Neural cell (in vitro differentiated cells): Measurements from ENCODE around the gene PRAME. TPM values are rescaled to one million over a fixed set of nuclear protein-coding genes. Genes with fewer than 3 reads are reported as not detected.
"Not testable (repeated sequence)": the region's sequence is repeated elsewhere in the genome, so short reads cannot be mapped to it uniquely, and the experiment has no call there.

Experiments
- H2AFZ ChIP-seq: fragments of 200-600, 300-800 bp; sonication (generic), shearing (Covaris generic); 2 replicates; pipeline ENCODE4 v1.6.0; 2014; ENCODE audit warnings: low read depth, mild to moderate bottlenecking, antibody characterized with exemption, low read length, moderate library complexity
- H3F3A ChIP-seq: fragments of 200-600 bp; shearing (Covaris generic); 2 replicates; pipeline ENCODE4 v1.6.1; 2016; ENCODE audit warnings: mild to moderate bottlenecking, moderate library complexity, mixed read lengths, antibody characterized with exemption, low read length; ENCODE audit not compliant: insufficient read depth, poor library complexity, severe bottlenecking
- H3K27ac ChIP-seq: fragments of 200-600, 300-800 bp; sonication (generic), shearing (Covaris generic); 2 replicates; pipeline ENCODE4 v1.5.1; 2014; ENCODE audit warnings: mild to moderate bottlenecking, low read length, moderate library complexity
- H3K27me3 ChIP-seq: fragments of 300-800, 200-600 bp; sonication (generic), shearing (Covaris generic); 2 replicates; pipeline ENCODE4 v1.6.0; 2014; ENCODE audit warnings: mild to moderate bottlenecking, low read depth, low read length, moderate library complexity; ENCODE audit not compliant: insufficient read depth
- H3K36me3 ChIP-seq: fragments of 300-800, 200-600 bp; sonication (generic), shearing (Covaris generic); 2 replicates; pipeline ENCODE4 v1.5.1; 2014; ENCODE audit warnings: mild to moderate bottlenecking, antibody characterized with exemption, low read length, moderate library complexity; ENCODE audit not compliant: insufficient read depth
- H3K4me2 ChIP-seq: fragments of 300-800, 200-600 bp; sonication (generic), shearing (Covaris generic); 2 replicates; pipeline ENCODE4 v1.6.0; 2014; ENCODE audit warnings: mild to moderate bottlenecking, low read length
- H3K4me3 ChIP-seq: fragments of 300-800, 200-600 bp; sonication (generic), shearing (Covaris generic); 2 replicates; pipeline ENCODE4 v1.5.1; 2014; ENCODE audit warnings: mild to moderate bottlenecking, low read length, moderate library complexity
- H3K79me2 ChIP-seq: fragments of 200-600 bp; shearing (Covaris generic); replicated peaks from 2 replicates; pipeline ENCODE4 v1.6.0; 2014; ENCODE audit warnings: mild to moderate bottlenecking, low read length, moderate library complexity; ENCODE audit not compliant: insufficient read depth
- H3K9ac ChIP-seq: fragments of 300-800, 200-600 bp; sonication (generic), shearing (Covaris generic); 2 replicates; pipeline ENCODE4 v1.6.1; 2016; ENCODE audit warnings: mild to moderate bottlenecking, low read length, mixed read lengths
- H3K9me2 ChIP-seq: fragments of 200-600 bp; shearing (Covaris generic); 2 replicates; pipeline ENCODE4 v1.6.1; 2016; ENCODE audit warnings: mild to moderate bottlenecking, low read length, mixed read lengths; ENCODE audit not compliant: insufficient read depth
- H3K9me3 ChIP-seq: fragments of 200-600, 300-800 bp; sonication (generic), shearing (Covaris generic); 2 replicates; pipeline ENCODE4 v1.6.1; 2016; ENCODE audit warnings: mild to moderate bottlenecking, mixed run types, low read length, moderate library complexity, mixed read lengths
- H4K20me1 ChIP-seq: fragments of 200-600 bp; shearing (Covaris generic); 2 replicates; pipeline ENCODE4 v1.6.1; 2016; ENCODE audit warnings: mild to moderate bottlenecking, mixed run types; ENCODE audit not compliant: insufficient read depth
- EP300 ChIP-seq: fragments of 450-650 bp; conservative IDR thresholded peaks from 2 replicates; pipeline ENCODE4 v1.6.1; 2014; ENCODE audit warnings: antibody characterized with exemption, mild to moderate bottlenecking, moderate library complexity; ENCODE audit not compliant: poor library complexity, severe bottlenecking
- EZH2 ChIP-seq: fragments of 200-600, 300-800 bp; shearing (Covaris generic), sonication (generic); IDR thresholded peaks from 2 replicates; pipeline ENCODE4 v1.6.1; 2014; ENCODE audit warnings: antibody characterized with exemption, low read length, borderline replicate concordance, mild to moderate bottlenecking; ENCODE audit not compliant: insufficient read depth, poor library complexity, severe bottlenecking
- MXI1 ChIP-seq: fragments of 450-650 bp; conservative IDR thresholded peaks from 2 replicates; pipeline ENCODE4 v1.6.1; 2014; ENCODE audit warnings: antibody characterized with exemption, mild to moderate bottlenecking; ENCODE audit not compliant: poor library complexity, severe bottlenecking
- POLR2AphosphoS5 ChIP-seq: IDR thresholded peaks from 2 replicates; pipeline ENCODE4 v1.6.1; 2012
- RAD21 ChIP-seq: fragments of 450-650 bp; conservative IDR thresholded peaks from 2 replicates; pipeline ENCODE4 v1.6.1; 2014; ENCODE audit warnings: antibody characterized with exemption, mild to moderate bottlenecking, moderate library complexity
- SMC3 ChIP-seq: fragments of 450-650 bp; conservative IDR thresholded peaks from 2 replicates; pipeline ENCODE4 v1.6.1; 2014; ENCODE audit warnings: antibody characterized with exemption, mild to moderate bottlenecking, moderate library complexity; ENCODE audit not compliant: poor library complexity
- TAF1 ChIP-seq: IDR thresholded peaks from 2 replicates; pipeline ENCODE4 v1.6.1; 2012; ENCODE audit warnings: low read depth
- polyA plus RNA-seq: library from polyadenylated mRNA; depleted of rRNA; stranded (reverse); fragments of >200 nt; gene quantifications from 2 replicates; pipeline ENCODE4 v1.2.3, GENCODE V29; 2014
- TF ChIP-seq, protein P1 (sequence below): IDR thresholded peaks from 2 replicates; pipeline ENCODE4 v1.6.1; 2012; ENCODE audit warnings: borderline replicate concordance
- TF ChIP-seq, protein P2 (sequence below): fragments of 450-650 bp; IDR thresholded peaks from 2 replicates; pipeline ENCODE4 v1.5.1; 2014; ENCODE audit warnings: antibody characterized with exemption, mild to moderate bottlenecking, moderate library complexity; ENCODE audit not compliant: poor library complexity, severe bottlenecking

Gene PRAME
- polyA plus RNA-seq, 1 donor from 2014 or later, result not detected

DNA sequence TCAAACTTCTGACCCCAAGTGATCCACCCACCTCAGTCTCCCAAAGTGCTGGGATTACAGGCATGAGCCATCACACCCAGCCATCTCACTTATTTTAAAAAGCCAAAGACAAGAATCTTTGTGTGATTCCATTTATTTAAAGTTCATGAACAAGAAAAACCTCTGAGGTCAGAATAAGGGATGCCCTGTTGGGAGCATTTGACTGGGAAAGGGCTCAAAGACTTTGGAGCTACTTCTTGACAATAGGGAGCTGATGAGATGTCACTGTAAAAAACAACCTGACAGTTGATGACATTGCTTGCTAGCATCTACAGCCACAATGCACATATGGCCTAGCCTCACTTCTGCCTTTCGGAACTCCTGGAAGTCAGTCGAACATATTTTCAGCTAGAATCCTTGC, 45.4 kb downstream of the PRAME start:
- no peaks in the 10 kb centered on the region for H3K79me2 ChIP-seq
- H3K27ac ChIP-seq, result no peak overlapping the region
- no peak overlapping the region for H2AFZ ChIP-seq
- H3K4me2 ChIP-seq, result no peak overlapping the region
- no peaks in the 10 kb centered on the region for H3K9me3 ChIP-seq
- H3F3A ChIP-seq, result no peaks in the 10 kb centered on the region
- H4K20me1 ChIP-seq, result no peaks in the 10 kb centered on the region
- no peak overlapping the region for H3K9ac ChIP-seq
- no peaks in the 10 kb centered on the region for H3K36me3 ChIP-seq
- no peak overlapping the region for H3K4me3 ChIP-seq
- TF ChIP-seq, protein P1, sequence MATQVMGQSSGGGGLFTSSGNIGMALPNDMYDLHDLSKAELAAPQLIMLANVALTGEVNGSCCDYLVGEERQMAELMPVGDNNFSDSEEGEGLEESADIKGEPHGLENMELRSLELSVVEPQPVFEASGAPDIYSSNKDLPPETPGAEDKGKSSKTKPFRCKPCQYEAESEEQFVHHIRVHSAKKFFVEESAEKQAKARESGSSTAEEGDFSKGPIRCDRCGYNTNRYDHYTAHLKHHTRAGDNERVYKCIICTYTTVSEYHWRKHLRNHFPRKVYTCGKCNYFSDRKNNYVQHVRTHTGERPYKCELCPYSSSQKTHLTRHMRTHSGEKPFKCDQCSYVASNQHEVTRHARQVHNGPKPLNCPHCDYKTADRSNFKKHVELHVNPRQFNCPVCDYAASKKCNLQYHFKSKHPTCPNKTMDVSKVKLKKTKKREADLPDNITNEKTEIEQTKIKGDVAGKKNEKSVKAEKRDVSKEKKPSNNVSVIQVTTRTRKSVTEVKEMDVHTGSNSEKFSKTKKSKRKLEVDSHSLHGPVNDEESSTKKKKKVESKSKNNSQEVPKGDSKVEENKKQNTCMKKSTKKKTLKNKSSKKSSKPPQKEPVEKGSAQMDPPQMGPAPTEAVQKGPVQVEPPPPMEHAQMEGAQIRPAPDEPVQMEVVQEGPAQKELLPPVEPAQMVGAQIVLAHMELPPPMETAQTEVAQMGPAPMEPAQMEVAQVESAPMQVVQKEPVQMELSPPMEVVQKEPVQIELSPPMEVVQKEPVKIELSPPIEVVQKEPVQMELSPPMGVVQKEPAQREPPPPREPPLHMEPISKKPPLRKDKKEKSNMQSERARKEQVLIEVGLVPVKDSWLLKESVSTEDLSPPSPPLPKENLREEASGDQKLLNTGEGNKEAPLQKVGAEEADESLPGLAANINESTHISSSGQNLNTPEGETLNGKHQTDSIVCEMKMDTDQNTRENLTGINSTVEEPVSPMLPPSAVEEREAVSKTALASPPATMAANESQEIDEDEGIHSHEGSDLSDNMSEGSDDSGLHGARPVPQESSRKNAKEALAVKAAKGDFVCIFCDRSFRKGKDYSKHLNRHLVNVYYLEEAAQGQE, result no peak
- TF ChIP-seq MXI1 (no peak), EZH2 (no peak)
- no peaks in the 10 kb centered on the region for H3K9me2 ChIP-seq
- H3K27me3 ChIP-seq, result no peaks in the 10 kb centered on the region

DNA sequence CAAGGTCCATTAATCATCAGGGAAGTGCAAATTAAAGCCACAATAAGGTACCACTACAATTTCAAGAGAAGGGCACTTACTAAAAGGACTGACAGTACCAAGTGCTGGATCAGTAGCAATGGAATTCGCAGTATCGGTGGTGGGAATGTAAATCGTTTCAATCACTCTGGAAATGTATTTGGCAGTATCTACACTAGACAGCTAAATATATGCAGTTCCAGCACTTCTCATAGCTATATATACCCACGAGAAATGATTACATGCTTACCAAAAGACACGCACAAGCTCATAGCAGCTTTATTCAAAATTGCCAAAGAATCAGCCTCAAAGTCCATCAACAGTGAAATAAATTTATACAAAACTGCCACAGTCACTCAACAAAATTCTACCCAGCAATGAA, 46.1 kb downstream of the PRAME start:
- H2AFZ ChIP-seq, result no peak overlapping the region
- peaks cover 2% of the 10 kb centered on the region for H3K79me2 ChIP-seq
- H3K9ac ChIP-seq, result no peak overlapping the region
- H3K36me3 ChIP-seq, result no peaks in the 10 kb centered on the region
- H3K9me2 ChIP-seq, result no peaks in the 10 kb centered on the region
- TF ChIP-seq, protein P1, result no peak
- TF ChIP-seq EZH2, result no peak
- no peak for TF ChIP-seq SMC3
- TF ChIP-seq, protein P2, sequence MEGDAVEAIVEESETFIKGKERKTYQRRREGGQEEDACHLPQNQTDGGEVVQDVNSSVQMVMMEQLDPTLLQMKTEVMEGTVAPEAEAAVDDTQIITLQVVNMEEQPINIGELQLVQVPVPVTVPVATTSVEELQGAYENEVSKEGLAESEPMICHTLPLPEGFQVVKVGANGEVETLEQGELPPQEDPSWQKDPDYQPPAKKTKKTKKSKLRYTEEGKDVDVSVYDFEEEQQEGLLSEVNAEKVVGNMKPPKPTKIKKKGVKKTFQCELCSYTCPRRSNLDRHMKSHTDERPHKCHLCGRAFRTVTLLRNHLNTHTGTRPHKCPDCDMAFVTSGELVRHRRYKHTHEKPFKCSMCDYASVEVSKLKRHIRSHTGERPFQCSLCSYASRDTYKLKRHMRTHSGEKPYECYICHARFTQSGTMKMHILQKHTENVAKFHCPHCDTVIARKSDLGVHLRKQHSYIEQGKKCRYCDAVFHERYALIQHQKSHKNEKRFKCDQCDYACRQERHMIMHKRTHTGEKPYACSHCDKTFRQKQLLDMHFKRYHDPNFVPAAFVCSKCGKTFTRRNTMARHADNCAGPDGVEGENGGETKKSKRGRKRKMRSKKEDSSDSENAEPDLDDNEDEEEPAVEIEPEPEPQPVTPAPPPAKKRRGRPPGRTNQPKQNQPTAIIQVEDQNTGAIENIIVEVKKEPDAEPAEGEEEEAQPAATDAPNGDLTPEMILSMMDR, result no peak
- TF ChIP-seq TAF1, result no peak
- no peak for TF ChIP-seq EP300
- no peak for TF ChIP-seq MXI1
- no peak for TF ChIP-seq POLR2AphosphoS5
- TF ChIP-seq RAD21, result no peak
- H3K9me3 ChIP-seq, result no peaks in the 10 kb centered on the region
- H3F3A ChIP-seq, result no peaks in the 10 kb centered on the region
- H3K27me3 ChIP-seq, result no peaks in the 10 kb centered on the region
- H4K20me1 ChIP-seq, result no peaks in the 10 kb centered on the region
- H3K27ac ChIP-seq, result no peak overlapping the region
- no peak overlapping the region for H3K4me3 ChIP-seq
- no peak overlapping the region for H3K4me2 ChIP-seq

DNA sequence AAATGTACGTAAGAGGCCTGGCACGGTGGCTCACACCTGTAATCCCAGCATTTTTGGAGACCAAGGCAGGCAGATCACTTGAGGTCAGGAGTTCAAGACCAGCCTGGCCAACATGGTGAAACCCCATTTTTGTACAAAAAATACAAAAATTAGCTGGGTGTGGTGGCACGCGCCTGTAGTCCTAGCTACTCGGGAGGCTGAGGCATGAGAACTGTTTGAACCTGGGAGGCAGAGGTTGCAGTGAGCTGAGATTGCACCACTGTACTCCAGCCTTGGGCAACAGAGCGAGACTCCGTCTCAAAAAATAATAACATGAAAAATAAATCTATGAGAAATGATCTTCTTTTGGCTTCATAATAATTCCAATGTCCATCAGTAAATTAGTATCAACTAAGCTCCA, 48.2 kb downstream of the PRAME start:
- not testable (repeated sequence) for H3K4me2 ChIP-seq, H3F3A ChIP-seq, H4K20me1 ChIP-seq, H3K9me3 ChIP-seq, H3K9ac ChIP-seq, H3K4me3 ChIP-seq, H2AFZ ChIP-seq, H3K9me2 ChIP-seq, H3K27me3 ChIP-seq, H3K36me3 ChIP-seq, H3K27ac ChIP-seq
- H3K79me2 ChIP-seq, result peaks cover 15% of the 10 kb centered on the region

DNA sequence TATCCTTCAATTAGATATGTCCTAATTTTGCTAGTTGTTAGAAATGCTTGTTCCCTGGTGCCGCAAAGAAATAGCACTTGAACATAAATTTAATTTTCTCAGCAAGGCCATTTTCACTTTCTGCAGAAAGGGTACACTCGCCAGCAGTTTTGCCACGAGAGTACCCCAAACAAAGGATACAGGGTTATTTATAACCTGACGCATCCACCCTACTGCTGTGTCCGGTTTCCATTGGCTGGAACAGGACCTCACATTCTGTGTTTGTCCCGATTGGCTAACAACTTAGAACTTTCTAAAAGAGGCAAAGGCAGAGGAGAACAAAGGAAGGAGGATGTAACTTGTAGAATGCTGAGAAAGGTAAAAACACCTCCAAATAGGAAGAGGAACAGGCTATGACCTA, 49.2 kb downstream of the PRAME start:
- H3K4me3 ChIP-seq, H3F3A ChIP-seq, H3K36me3 ChIP-seq, H3K27ac ChIP-seq, H3K9ac ChIP-seq, H3K9me3 ChIP-seq, H4K20me1 ChIP-seq, H3K4me2 ChIP-seq, H3K9me2 ChIP-seq, H2AFZ ChIP-seq, H3K27me3 ChIP-seq: not testable (repeated sequence)
- H3K79me2 ChIP-seq, result peaks cover 15% of the 10 kb centered on the region
